ENCODE results near the gene TMEFF2.

GRCh38 chr2:192201116-192201515 is 6.4 kb upstream of the TMEFF2 start:
- no peak for TF ChIP-seq CTCF (IDR thresholded peaks at IDR 0.05; ENCODE audit: insufficient read depth, low read depth, low read length)
- TF ChIP-seq EZH2 (IDR thresholded peaks at IDR 0.05; ENCODE audit: insufficient read depth, low read length) = no peak
